GM12878 (cell line): ENCODE data around the gene ARHGEF1. TPM values are rescaled to one million over a fixed set of nuclear protein-coding genes. Genes with fewer than 3 reads are reported as not detected.
A peak's percentile ranks its signal among the peaks of the same experiment; 100 is the strongest.

Experiments used
- ATAC-seq: fragments of 200-7000 bp; cut with Tn5 transposase; 3 replicates; pipeline ENCODE4 v1.9.1; 2020; ENCODE audit warnings: mild to moderate bottlenecking, moderate library complexity
- BruUV-seq: library from RNA; stranded (reverse); fragments of 400-500 nt; replicated peaks from 2 replicates; lab custom pipeline; 2021; lab: Mats Ljungman, UMichigan
- CTCF ChIA-PET: fragments of 300-600 bp; sonication (Branson Sonifier 250); formaldehyde crosslinking; extraction: SDS; loops from one replicate; lab custom pipeline; 2021; ENCODE audit warnings: inconsistent platforms; lab: Yijun Ruan, JAX
- POLR2A ChIA-PET: fragments of 350-600 bp; formaldehyde crosslinking; extraction: SDS; loops from one replicate; lab custom pipeline; 2021; ENCODE audit warnings: inconsistent platforms; lab: Charles Lee
- RAD21 ChIA-PET: fragments of 300-600 bp; sonication (Branson Sonifier 250); formaldehyde crosslinking; loops from one replicate; lab custom pipeline; 2023; ENCODE audit warnings: antibody characterized with exemption; ENCODE audit not compliant: unreplicated experiment; lab: Charles Lee
- SMC1A ChIA-PET: fragments of 300-600 bp; sonication (Branson Sonifier 250); formaldehyde crosslinking; loops from one replicate; lab custom pipeline; 2023; ENCODE audit not compliant: unreplicated experiment, uncharacterized antibody; lab: Charles Lee
- DNase-seq: peaks from one replicate; pipeline ENCODE4 v3.0.0-alpha.2; 2011; ENCODE audit warnings: low read depth, low spot score
- FAIRE-seq: peaks from 3 replicates; lab custom pipeline; 2011; peaks lifted over from hg19 to GRCh38; lab: Jason Lieb, UNC
- H2AFZ ChIP-seq: 2 replicates; pipeline ENCODE4 v1.6.0; 2011; ENCODE audit warnings: low read depth, low read length, control low read depth; ENCODE audit not compliant: control insufficient read depth
- H3K27ac ChIP-seq: 2 replicates; pipeline ENCODE4 v1.5.1; 2011; ENCODE audit warnings: control low read depth; ENCODE audit not compliant: control insufficient read depth, insufficient read depth
- H3K27me3 ChIP-seq, 2 experiments: replicated peaks in 1 of 2; 2 replicates each; pipeline versions ENCODE4 v1.6.0 to v1.6.1; 2011; ENCODE audit warnings: low read length in 1 of 2; ENCODE audit not compliant: control insufficient read depth in 2 of 2, insufficient read depth in 2 of 2
- H3K36me3 ChIP-seq, 2 experiments: 2 replicates each; pipeline ENCODE4 v1.5.1; 2011; ENCODE audit warnings: low read length in 1 of 2; ENCODE audit not compliant: control insufficient read depth in 2 of 2, insufficient read depth in 2 of 2
- H3K4me1 ChIP-seq: 2 replicates; pipeline ENCODE4 v1.6.1; 2011; ENCODE audit warnings: mild to moderate bottlenecking, low read length, moderate library complexity, mixed read lengths; ENCODE audit not compliant: control insufficient read depth, insufficient read depth
- H3K4me2 ChIP-seq: 2 replicates; pipeline ENCODE4 v1.6.0; 2011; ENCODE audit warnings: control low read depth; ENCODE audit not compliant: control insufficient read depth, insufficient read depth
- H3K4me3 ChIP-seq: fragments of 200-600 bp; sonication (generic); 2 replicates; pipeline ENCODE4 v1.5.1; 2016
- H3K79me2 ChIP-seq: 2 replicates; pipeline ENCODE4 v1.6.0; 2011; ENCODE audit warnings: low read length; ENCODE audit not compliant: control insufficient read depth, insufficient read depth
- H3K9ac ChIP-seq: 2 replicates; pipeline ENCODE4 v1.8.0; 2011; ENCODE audit warnings: low read length, control low read depth, mixed read lengths; ENCODE audit not compliant: control insufficient read depth, insufficient read depth
- H3K9me3 ChIP-seq: replicated peaks from 3 replicates; pipeline ENCODE4 v1.5.1; 2011; ENCODE audit warnings: mild to moderate bottlenecking, low read length; ENCODE audit not compliant: control insufficient read depth, insufficient read depth
- H4K20me1 ChIP-seq: 2 replicates; pipeline ENCODE4 v1.6.0; 2011; ENCODE audit not compliant: control insufficient read depth, insufficient read depth
- EGR1 ChIP-seq, 2 experiments: IDR thresholded peaks; 1 replicate in 1 of 2; 2 replicates in 1 of 2; pipeline ENCODE4 v1.6.1; 2011 to 2012; ENCODE audit warnings: low read depth in 2 of 2, low read length in 2 of 2, borderline replicate concordance in 1 of 2, mild to moderate bottlenecking in 1 of 2, moderate library complexity in 1 of 2
- ETV6 ChIP-seq, 2 experiments: fragments of 450-650 bp in 1 of 2; IDR thresholded peaks in 1 of 2; conservative IDR thresholded peaks in 1 of 2; 2 replicates each; pipeline ENCODE4 v1.6.1; 2014; ENCODE audit warnings: antibody characterized with exemption in 1 of 2, borderline replicate concordance in 1 of 2, low read depth in 1 of 2, mild to moderate bottlenecking in 1 of 2, moderate library complexity in 1 of 2
- HDGF ChIP-seq: fragments of 450-650 bp; IDR thresholded peaks from 2 replicates; pipeline ENCODE4 v1.6.1; 2016; ENCODE audit warnings: antibody characterized with exemption
- IKZF1 ChIP-seq: fragments of 450-650 bp; conservative IDR thresholded peaks from 2 replicates; pipeline ENCODE4 v1.6.1; 2017; ENCODE audit warnings: antibody characterized with exemption, mild to moderate bottlenecking
- IKZF2 ChIP-seq, 2 experiments: fragments of 450-650 bp; IDR thresholded peaks; 2 replicates each; pipeline ENCODE4 v1.6.1; 2017; ENCODE audit warnings: mild to moderate bottlenecking in 2 of 2, moderate library complexity in 2 of 2
- JUNB ChIP-seq: IDR thresholded peaks from 2 replicates; pipeline ENCODE4 v1.6.1; 2016; ENCODE audit warnings: antibody characterized with exemption, mild to moderate bottlenecking
- PKNOX1 ChIP-seq: fragments of 450-650 bp; IDR thresholded peaks from 2 replicates; pipeline ENCODE4 v1.6.1; 2016; ENCODE audit warnings: mild to moderate bottlenecking
- SPI1 ChIP-seq: IDR thresholded peaks from 2 replicates; pipeline ENCODE4 v1.6.1; 2011; ENCODE audit warnings: low read depth, mild to moderate bottlenecking, low read length, moderate library complexity, borderline replicate concordance; ENCODE audit not compliant: insufficient read depth
- WGBS: methylation state at CpG from one replicate; pipeline ENCODE4 v1.1.6; 2016; ENCODE audit warnings: low lambda C conversion rate; ENCODE audit not compliant: insufficient replicate concordance, insufficient coverage; ENCODE audit errors: missing lambda C conversion rate; 5-methylcytosine and 5-hydroxymethylcytosine counted together
- in situ Hi-C: fragments of 300-500 bp; cut with MboI; formaldehyde crosslinking; loops from 9 replicates; pipeline ENCODE4 v1.14.3; 2018; ENCODE audit warnings: mixed read lengths
- intact Hi-C: fragments of 100-400 bp; cut with micrococcal nuclease; formaldehyde crosslinking; loops from one replicate; pipeline ENCODE4 v1.14.2; 2022; ENCODE audit not compliant: unreplicated experiment
- polyA plus RNA-seq, 11 experiments: library from polyadenylated mRNA; depleted of rRNA in 4 of 11; unstranded in 6 of 11; stranded (reverse) in 5 of 11; fragments of >200 nt; fragmentation: Nextera tagmentation in 4 of 11; fragmentation: Illumina TruSeq in 1 of 11; extraction: Ambion mirVana in 4 of 11; extraction: Trizol in 1 of 11; gene quantifications; 1 replicate in 1 of 11; 2 replicates in 10 of 11; pipeline versions ENCODE4 v1.2.1 to v1.2.3, GENCODE V29; 2011 to 2016; ENCODE audit warnings: inconsistent platforms in 2 of 11, missing spikeins in 2 of 11, low read depth in 1 of 11
- total RNA-seq, 4 experiments: library from RNA; depleted of rRNA in 3 of 4; stranded (reverse); fragments of >200 nt in 3 of 4; fragmentation: Illumina TruSeq in 1 of 4; extraction: Trizol in 1 of 4; gene quantifications; 2 replicates each; pipeline versions ENCODE4 v1.2.1 to v1.2.3, GENCODE V29; 2013 to 2021

ARHGEF1 gene
- total and polyA plus RNA-seq, 10 of the 15 experiments (the other 5 are each of a cell fraction or from before 2014, with no cell fraction given): 1.2 to 207 (median 53.9) TPM

DNA sequence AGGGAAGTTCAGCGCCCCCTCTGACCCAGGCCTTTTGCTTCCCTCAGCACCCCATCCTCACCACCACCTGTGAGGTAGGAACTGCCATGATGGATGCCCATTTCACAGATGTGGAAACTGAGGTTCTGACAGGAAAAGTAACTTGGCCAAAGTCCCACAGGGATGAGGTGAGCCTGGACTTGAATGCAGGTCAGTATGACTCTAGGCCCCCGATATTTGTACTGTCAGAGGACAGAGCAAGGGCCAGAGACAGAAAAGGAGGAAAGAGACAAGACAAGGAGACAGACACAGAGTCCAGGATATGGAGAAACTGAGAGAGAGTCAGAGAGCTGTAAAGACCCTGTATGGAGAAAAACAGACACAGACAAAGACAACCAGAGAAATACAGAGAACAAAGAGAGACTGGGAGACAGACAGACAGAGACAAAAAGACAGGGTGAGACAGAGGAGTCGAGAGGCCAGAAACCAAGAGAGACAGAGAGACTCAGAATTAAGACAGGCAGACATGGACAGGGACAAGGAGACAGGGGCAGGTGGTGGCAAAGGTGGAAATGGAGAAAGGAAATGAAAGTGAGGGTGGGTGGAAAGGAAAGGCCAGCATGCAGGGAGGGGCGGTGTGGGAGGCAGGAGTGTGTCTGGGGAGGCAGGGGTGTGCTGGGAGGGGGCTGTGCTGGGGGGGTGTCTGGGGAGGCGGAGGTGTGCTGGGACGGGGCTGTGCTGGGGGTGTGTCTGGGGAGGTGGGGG lies 40.2 kb downstream of the ARHGEF1 start:
- Histone ChIP-seq H3K9me3 (no peaks in the 10 kb centered on the region; the same call in 2 of the 3 replicates), H3K27me3 (peaks cover 5 to 6% of the 10 kb centered on the region in 2 experiments; a peak in 3 of 4 replicates)

More for the DNA sequence above, 40.2 kb downstream of the ARHGEF1 start:
- Histone ChIP-seq H3K9ac (no peak overlapping the region), H3K79me2 (no peaks in the 10 kb centered on the region), H2AFZ (no peak overlapping the region), H3K4me2 (no peak overlapping the region), H3K4me1 (peaks cover 2% of the 10 kb centered on the region; the same call in 1 of the 2 replicates), H3K4me3 (no peak overlapping the region), H3K27ac (no peak overlapping the region), H3K36me3 (no peaks in the 10 kb centered on the region), H4K20me1 (no peaks in the 10 kb centered on the region)
- FAIRE-seq (no peak), DNase-seq (no peak), ATAC-seq (no peak; the same call in 2 of the 3 replicates)
- ChIA-PET POLR2A (interaction anchor here (0.6 kb wide), 1 partner anchor 153 kb away, joined by 6 read pairs; no protein-coding TSS in a partner anchor), SMC1A (no interaction called here), CTCF (no interaction called here), RAD21 (no interaction called here)
- no TSS peak for BruUV-seq
- TF ChIP-seq PKNOX1: peak; percentile 16; the same call in 1 of the 2 replicates
- 0 out of 2 replicates have a peak, but pooled peaks have one; percentile 53 for TF ChIP-seq HDGF
- no peak for TF ChIP-seq JUNB
- TF ChIP-seq EGR1 (IDR thresholded peaks at IDR 0.05; ENCODE audit: borderline replicate concordance in 1 of 2, low read depth in 2 of 2, low read length in 2 of 2): peak in 1 of 2 experiments; percentile 39; a peak in 1 of 3 replicates
- peak; percentile 47; the same call in 1 of the 2 replicates for TF ChIP-seq SPI1
- TF ChIP-seq ETV6 (conservative IDR thresholded peaks at IDR 0.05 in 1 of 2, IDR thresholded peaks at IDR 0.05 in 1 of 2; ENCODE audit: borderline replicate concordance in 1 of 2, low read depth in 1 of 2): peak in 1 of 2 experiments; percentile 51; a peak in 1 of 4 replicates
- TF ChIP-seq IKZF2 (IDR thresholded peaks at IDR 0.05): peak in 1 of 2 experiments; percentile 19; a peak in 1 of 4 replicates
- no peak for TF ChIP-seq IKZF1
- intact Hi-C loops (no loop called here), in situ Hi-C loops (no loop called here)
- WGBS: 15% methylated on average over 3 of the region's 6 CpGs
